Measurements from ENCODE around the gene CFAP299.
A peak's percentile ranks its signal among the peaks of the same experiment; 100 is the strongest.
"Not testable (repeated sequence)": the region's sequence is repeated elsewhere in the genome, so short reads cannot be mapped to it uniquely, and the experiment has no call there.

Gene CFAP299

GRCh38 chr4:80333121-80333520, 2.4 kb upstream of the CFAP299 start:
- no peak for DNase-seq

- no peak for DNase-seq
These were observed 962 bp upstream of the CFAP299 start for GRCh38 chr4:80334568-80334967.

- no peak for DNase-seq
These were observed 340 bp upstream of the CFAP299 start for GRCh38 chr4:80335226-80335553.

- peak; percentile 14 for DNase-seq
These were observed 1.1 kb downstream of the CFAP299 start for GRCh38 chr4:80336582-80336981.

GRCh38 chr4:80340036-80340435, 4.5 kb downstream of the CFAP299 start:
- DNase-seq: no peak

- not testable (repeated sequence) for DNase-seq
These were observed 7.2 kb downstream of the CFAP299 start for GRCh38 chr4:80342684-80343083.

- no peak for DNase-seq
These were observed 8.4 kb downstream of the CFAP299 start for GRCh38 chr4:80343887-80344286.

GRCh38 chr4:80360084-80360483, 24.6 kb downstream of the CFAP299 start:
- DNase-seq: no peak

GRCh38 chr4:80360900-80361299, 25.4 kb downstream of the CFAP299 start:
- DNase-seq: no peak

- peak; percentile 0 for DNase-seq
These were observed 25.9 kb downstream of the CFAP299 start for GRCh38 chr4:80361329-80361900.

GRCh38 chr4:80362578-80363181, 27.1 kb downstream of the CFAP299 start:
- no peak for DNase-seq

- peak; percentile 42 for DNase-seq
These were observed 30.4 kb downstream of the CFAP299 start for GRCh38 chr4:80365928-80366327.

- DNase-seq: no peak
These were observed 32.2 kb downstream of the CFAP299 start for GRCh38 chr4:80367737-80368136.

- no peak for DNase-seq
These were observed 35.1 kb downstream of the CFAP299 start for GRCh38 chr4:80370635-80371034.

GRCh38 chr4:80371046-80371445, 35.5 kb downstream of the CFAP299 start:
- DNase-seq: no peak

GRCh38 chr4:80374180-80374579, 38.6 kb downstream of the CFAP299 start:
- DNase-seq: no peak

- no peak for DNase-seq
These were observed 46.7 kb downstream of the CFAP299 start for GRCh38 chr4:80382090-80382832.

- no peak for DNase-seq
These were observed 50.1 kb downstream of the CFAP299 start for GRCh38 chr4:80385397-80386280.

GRCh38 chr4:80386281-80386886, 50.9 kb downstream of the CFAP299 start:
- no peak for DNase-seq

GRCh38 chr4:80387390-80388283, 52.1 kb downstream of the CFAP299 start:
- DNase-seq: no peak

- no peak for DNase-seq
These were observed 52.7 kb downstream of the CFAP299 start for GRCh38 chr4:80388284-80388607.

- DNase-seq: no peak
These were observed 54.6 kb downstream of the CFAP299 start for GRCh38 chr4:80390178-80390577.
